HG02885 (cell line): ENCODE measurements around the gene FYN.
"Not testable (repeated sequence)": the region's sequence is repeated elsewhere in the genome, so short reads cannot be mapped to it uniquely, and the experiment has no call there.

Experiments
- ATAC-seq: cut with Tn5 transposase; IDR thresholded peaks from one replicate; pipeline ENCODE4 v1.9.1; 2021; ENCODE audit warnings: mild to moderate bottlenecking; ENCODE audit not compliant: unreplicated experiment, poor library complexity

FYN gene

GRCh38 chr6:111796310-111796918 lies 76.8 kb downstream of the FYN start:
- ATAC-seq = no peak

GRCh38 chr6:111795558-111795957 lies 77.7 kb downstream of the FYN start:
- ATAC-seq = no peak

GRCh38 chr6:111794727-111795452 lies 78.4 kb downstream of the FYN start:
- ATAC-seq = peak; percentile 69

GRCh38 chr6:111794300-111794699 lies 79.0 kb downstream of the FYN start:
- ATAC-seq = no peak

- peak; percentile 56 for ATAC-seq
Observed at GRCh38 chr6:111793711-111794111, 79.5 kb downstream of the FYN start.

GRCh38 chr6:111792914-111793700 lies 80.1 kb downstream of the FYN start:
- ATAC-seq = no peak

GRCh38 chr6:111792241-111792640 lies 81.0 kb downstream of the FYN start:
- ATAC-seq = no peak

- ATAC-seq = no peak
Observed at GRCh38 chr6:111791415-111791814, 81.8 kb downstream of the FYN start.

GRCh38 chr6:111789598-111789997 lies 83.7 kb downstream of the FYN start:
- no peak for ATAC-seq

GRCh38 chr6:111788379-111789276 lies 84.6 kb downstream of the FYN start:
- peak; percentile 59 for ATAC-seq

- ATAC-seq = not testable (repeated sequence)
Observed at GRCh38 chr6:111786151-111786550, 87.1 kb downstream of the FYN start.

GRCh38 chr6:111784433-111784832 lies 88.8 kb downstream of the FYN start:
- ATAC-seq = no peak

GRCh38 chr6:111782887-111783466 lies 90.3 kb downstream of the FYN start:
- ATAC-seq = no peak

GRCh38 chr6:111782192-111782809 lies 91.0 kb downstream of the FYN start:
- ATAC-seq = no peak

GRCh38 chr6:111781041-111781708 lies 92.1 kb downstream of the FYN start:
- no peak for ATAC-seq

GRCh38 chr6:111780393-111780792 lies 92.9 kb downstream of the FYN start:
- no peak for ATAC-seq

GRCh38 chr6:111779660-111780059 lies 93.6 kb downstream of the FYN start:
- no peak for ATAC-seq

GRCh38 chr6:111779031-111779430 lies 94.2 kb downstream of the FYN start:
- ATAC-seq = no peak

- peak; percentile 53 for ATAC-seq
Observed at GRCh38 chr6:111777357-111777756, 95.9 kb downstream of the FYN start.
